Parathyroid adenoma (tissue), 2 donors: ENCODE results near the gene ANKRD44.

Experiments
- H2AFZ ChIP-seq: fragments of 300-600 bp; sonication (generic); one replicate; pipeline ENCODE4 v1.7.0; 2017; ENCODE audit warnings: antibody characterized with exemption, mild to moderate bottlenecking
- H3K27ac ChIP-seq: fragments of 300-600 bp; sonication (generic); one replicate; pipeline ENCODE4 v1.7.0; 2017
- H3K27me3 ChIP-seq: fragments of 300-600 bp; sonication (generic); one replicate; pipeline ENCODE4 v1.7.0; 2017; ENCODE audit warnings: low read length; ENCODE audit not compliant: control insufficient read depth, insufficient read depth
- H3K36me3 ChIP-seq: fragments of 300-600 bp; sonication (generic); one replicate; pipeline ENCODE4 v1.7.0; 2017; ENCODE audit warnings: low read length; ENCODE audit not compliant: control insufficient read depth, insufficient read depth
- H3K4me1 ChIP-seq: fragments of 300-600 bp; sonication (generic); one replicate; pipeline ENCODE4 v1.7.0; 2017; ENCODE audit warnings: control low read depth
- H3K4me2 ChIP-seq: fragments of 300-600 bp; sonication (generic); one replicate; pipeline ENCODE4 v1.7.0; 2017; ENCODE audit warnings: low read length
- H3K4me3 ChIP-seq: fragments of 300-600 bp; sonication (generic); one replicate; pipeline ENCODE4 v1.7.0; 2017; ENCODE audit warnings: low read depth, low read length
- H3K79me2 ChIP-seq: fragments of 300-600 bp; sonication (generic); one replicate; pipeline ENCODE4 v1.7.0; 2017; ENCODE audit warnings: control low read depth
- H3K9ac ChIP-seq: fragments of 300-600 bp; sonication (generic); one replicate; pipeline ENCODE4 v1.7.0; 2017; ENCODE audit warnings: mild to moderate bottlenecking
- H3K9me3 ChIP-seq: fragments of 300-600 bp; sonication (generic); one replicate; pipeline ENCODE4 v1.7.0; 2017; ENCODE audit warnings: low read length; ENCODE audit not compliant: control insufficient read depth
- TF ChIP-seq, protein P1 (sequence below): fragments of 300-600 bp; sonication (generic); IDR thresholded peaks from one replicate; pipeline ENCODE4 v1.7.0; 2017; ENCODE audit warnings: antibody characterized with exemption, mild to moderate bottlenecking
- donor health status: primary hyperparathyroidism.

Gene ANKRD44

DNA sequence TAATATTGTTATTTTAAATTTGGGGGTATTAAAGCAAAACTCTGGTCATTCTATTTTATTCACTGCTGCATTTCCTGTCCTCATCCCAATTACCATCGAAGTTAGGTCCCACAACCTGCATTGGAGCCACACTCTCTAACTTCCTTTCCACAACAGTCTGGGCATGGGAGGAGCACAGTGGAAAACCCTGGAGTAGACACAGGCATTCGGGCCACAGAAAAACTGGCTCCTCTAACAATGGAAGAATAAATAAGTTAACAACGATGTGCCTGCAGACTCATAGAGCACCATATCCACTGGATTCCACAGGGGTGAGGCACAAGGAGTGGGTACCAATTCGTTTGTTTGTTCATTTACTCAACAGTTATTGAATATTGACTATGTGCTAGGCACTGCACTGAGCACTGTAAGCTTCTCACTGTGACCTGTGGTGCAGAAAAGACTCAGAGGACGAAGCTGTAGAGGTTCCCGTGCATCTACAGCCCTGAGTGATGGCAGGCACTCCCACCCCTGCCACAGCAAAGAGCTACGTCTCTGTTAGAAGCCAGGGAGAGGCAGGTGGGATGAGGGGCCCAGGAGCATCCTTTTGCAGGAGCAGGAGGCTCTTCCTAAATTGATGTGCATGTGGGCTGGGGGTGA is 229.9 kb downstream of the ANKRD44 start:
- Histone ChIP-seq H3K4me3 (no peak overlapping the region), H3K79me2 (no peaks in the 10 kb centered on the region), H3K27me3 (no peaks in the 10 kb centered on the region), H3K27ac (no peak overlapping the region), H3K4me2 (no peak overlapping the region), H2AFZ (no peak overlapping the region), H3K36me3 (no peaks in the 10 kb centered on the region), H3K4me1 (no peaks in the 10 kb centered on the region), H3K9ac (no peak overlapping the region), H3K9me3 (no peaks in the 10 kb centered on the region)
- TF ChIP-seq, protein P1, sequence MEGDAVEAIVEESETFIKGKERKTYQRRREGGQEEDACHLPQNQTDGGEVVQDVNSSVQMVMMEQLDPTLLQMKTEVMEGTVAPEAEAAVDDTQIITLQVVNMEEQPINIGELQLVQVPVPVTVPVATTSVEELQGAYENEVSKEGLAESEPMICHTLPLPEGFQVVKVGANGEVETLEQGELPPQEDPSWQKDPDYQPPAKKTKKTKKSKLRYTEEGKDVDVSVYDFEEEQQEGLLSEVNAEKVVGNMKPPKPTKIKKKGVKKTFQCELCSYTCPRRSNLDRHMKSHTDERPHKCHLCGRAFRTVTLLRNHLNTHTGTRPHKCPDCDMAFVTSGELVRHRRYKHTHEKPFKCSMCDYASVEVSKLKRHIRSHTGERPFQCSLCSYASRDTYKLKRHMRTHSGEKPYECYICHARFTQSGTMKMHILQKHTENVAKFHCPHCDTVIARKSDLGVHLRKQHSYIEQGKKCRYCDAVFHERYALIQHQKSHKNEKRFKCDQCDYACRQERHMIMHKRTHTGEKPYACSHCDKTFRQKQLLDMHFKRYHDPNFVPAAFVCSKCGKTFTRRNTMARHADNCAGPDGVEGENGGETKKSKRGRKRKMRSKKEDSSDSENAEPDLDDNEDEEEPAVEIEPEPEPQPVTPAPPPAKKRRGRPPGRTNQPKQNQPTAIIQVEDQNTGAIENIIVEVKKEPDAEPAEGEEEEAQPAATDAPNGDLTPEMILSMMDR: no peak

DNA sequence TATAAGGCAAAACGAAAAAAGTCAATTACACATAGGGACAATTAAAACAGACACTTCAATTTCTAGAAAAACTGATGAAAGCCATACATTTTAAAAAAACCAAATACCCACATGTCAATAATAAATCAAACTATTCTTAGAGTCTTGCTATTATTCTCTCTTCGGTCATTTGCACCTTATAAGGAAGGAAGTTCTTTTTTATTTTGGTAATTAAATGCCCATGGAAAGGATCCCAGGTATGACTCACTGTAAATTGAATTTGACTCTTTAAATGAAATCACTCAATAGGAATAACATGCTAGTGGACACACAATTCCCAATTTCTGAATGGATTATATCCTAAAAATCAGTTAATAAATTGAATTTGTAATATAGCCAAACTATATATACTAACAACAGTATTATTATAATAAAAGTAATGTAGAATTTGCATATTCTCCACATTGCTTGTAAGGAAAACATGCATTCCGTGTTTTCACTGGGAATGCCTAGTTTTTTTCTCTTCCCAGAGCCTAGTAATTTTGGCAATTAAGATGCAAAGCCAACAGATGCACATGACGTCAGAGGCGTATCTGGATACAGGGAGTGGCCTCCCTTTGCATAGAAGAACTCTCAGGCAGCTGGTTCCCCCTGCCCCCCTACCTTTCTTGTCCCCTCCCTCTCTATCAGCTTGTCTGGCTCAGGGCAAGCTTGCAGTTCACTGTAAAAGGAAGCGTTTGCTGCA is 230.6 kb downstream of the ANKRD44 start:
- Histone ChIP-seq H3K4me3 (no peak overlapping the region), H3K4me2 (no peak overlapping the region), H3K9me3 (no peaks in the 10 kb centered on the region), H3K79me2 (no peaks in the 10 kb centered on the region), H3K27me3 (no peaks in the 10 kb centered on the region), H3K9ac (no peak overlapping the region), H3K36me3 (no peaks in the 10 kb centered on the region), H3K4me1 (no peaks in the 10 kb centered on the region), H3K27ac (no peak overlapping the region), H2AFZ (no peak overlapping the region)
- TF ChIP-seq, protein P1: no peak

DNA sequence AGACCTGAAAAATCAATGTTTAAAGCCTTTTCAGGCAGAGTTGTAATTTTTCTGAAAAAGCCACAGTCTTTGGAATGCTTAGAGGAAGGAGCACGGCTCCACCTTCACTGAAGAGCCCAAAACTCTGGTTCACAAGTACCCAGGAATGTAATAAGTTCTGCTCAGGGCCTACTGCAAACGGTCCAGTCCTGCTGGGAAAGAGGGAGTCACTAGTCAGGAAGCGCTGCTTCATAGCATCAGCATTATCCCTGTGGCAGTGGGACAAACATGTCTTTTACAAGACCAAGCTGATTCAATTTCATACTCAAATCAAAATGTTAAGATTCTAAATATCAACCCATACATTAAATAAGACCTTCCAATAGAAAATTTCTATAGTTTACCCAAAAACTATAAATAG is 231.2 kb downstream of the ANKRD44 start:
- H3K4me3 ChIP-seq: no peak overlapping the region
- no peaks in the 10 kb centered on the region for H3K9me3 ChIP-seq
- no peak overlapping the region for H3K9ac ChIP-seq
- no peaks in the 10 kb centered on the region for H3K36me3 ChIP-seq
- no peaks in the 10 kb centered on the region for H3K27me3 ChIP-seq
- H2AFZ ChIP-seq: no peak overlapping the region
- H3K4me1 ChIP-seq: no peaks in the 10 kb centered on the region
- TF ChIP-seq, protein P1: no peak
- no peak overlapping the region for H3K27ac ChIP-seq
- no peak overlapping the region for H3K4me2 ChIP-seq
- H3K79me2 ChIP-seq: no peaks in the 10 kb centered on the region

DNA sequence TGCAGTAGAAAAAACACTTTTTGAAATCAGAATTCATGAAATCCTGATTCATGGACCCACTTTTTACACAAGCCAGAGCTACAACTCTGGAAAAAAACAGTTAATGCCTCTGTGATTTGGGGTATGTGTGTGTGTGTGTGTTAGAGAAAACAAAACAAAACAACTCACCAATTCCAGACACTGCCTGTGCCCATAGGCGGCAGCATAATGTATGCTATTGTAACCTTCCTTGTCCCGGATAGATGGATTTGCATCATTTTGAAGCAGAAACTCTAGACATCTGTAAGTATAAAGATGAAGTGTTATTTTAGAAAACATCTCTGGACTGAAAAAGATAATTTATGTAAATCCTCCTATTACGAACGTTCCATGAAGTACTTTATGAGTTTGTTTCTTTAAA is 232.0 kb downstream of the ANKRD44 start:
- H3K9ac ChIP-seq: no peak overlapping the region
- no peaks in the 10 kb centered on the region for H3K4me1 ChIP-seq
- no peak overlapping the region for H3K4me3 ChIP-seq
- no peaks in the 10 kb centered on the region for H3K79me2 ChIP-seq
- no peak overlapping the region for H3K27ac ChIP-seq
- H2AFZ ChIP-seq: no peak overlapping the region
- H3K36me3 ChIP-seq: no peaks in the 10 kb centered on the region
- TF ChIP-seq, protein P1: no peak
- no peak overlapping the region for H3K4me2 ChIP-seq
- no peaks in the 10 kb centered on the region for H3K9me3 ChIP-seq
- no peaks in the 10 kb centered on the region for H3K27me3 ChIP-seq

DNA sequence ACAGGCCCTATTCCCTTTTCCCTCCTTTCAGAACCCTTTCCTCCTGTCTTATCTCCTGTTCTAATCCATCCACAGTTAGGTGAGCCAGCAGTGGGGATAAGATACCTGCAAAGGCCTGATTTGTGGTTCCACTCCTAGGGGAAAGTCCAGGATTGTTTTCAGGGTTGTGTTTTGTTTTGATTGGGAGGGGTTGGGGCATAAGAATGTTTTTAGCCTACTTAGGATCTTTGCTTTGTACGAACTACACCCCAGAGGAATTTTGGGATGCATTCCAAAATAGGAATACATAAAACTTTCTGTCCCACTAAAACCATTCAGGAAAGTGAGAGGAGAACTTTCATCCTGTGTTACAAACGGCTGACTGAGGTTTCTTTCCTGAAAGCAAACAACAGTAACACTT is 233.2 kb downstream of the ANKRD44 start:
- Histone ChIP-seq H3K4me1 (no peaks in the 10 kb centered on the region), H3K4me2 (no peak overlapping the region), H2AFZ (no peak overlapping the region), H3K27ac (no peak overlapping the region), H3K36me3 (no peaks in the 10 kb centered on the region), H3K27me3 (no peaks in the 10 kb centered on the region), H3K9me3 (no peaks in the 10 kb centered on the region), H3K79me2 (no peaks in the 10 kb centered on the region), H3K9ac (no peak overlapping the region), H3K4me3 (no peak overlapping the region)
- TF ChIP-seq, protein P1: no peak
